Measurements from ENCODE around the gene SAMD7. TPM values are rescaled to one million over a fixed set of nuclear protein-coding genes. Genes with fewer than 3 reads are reported as not detected.
A peak's percentile ranks its signal among the peaks of the same experiment; 100 is the strongest.

SAMD7 gene
- total and polyA plus RNA-seq, 9 of the 15 experiments (the other 6 are each of a cell fraction or from before 2014, with no cell fraction given) = not detected

DNA sequence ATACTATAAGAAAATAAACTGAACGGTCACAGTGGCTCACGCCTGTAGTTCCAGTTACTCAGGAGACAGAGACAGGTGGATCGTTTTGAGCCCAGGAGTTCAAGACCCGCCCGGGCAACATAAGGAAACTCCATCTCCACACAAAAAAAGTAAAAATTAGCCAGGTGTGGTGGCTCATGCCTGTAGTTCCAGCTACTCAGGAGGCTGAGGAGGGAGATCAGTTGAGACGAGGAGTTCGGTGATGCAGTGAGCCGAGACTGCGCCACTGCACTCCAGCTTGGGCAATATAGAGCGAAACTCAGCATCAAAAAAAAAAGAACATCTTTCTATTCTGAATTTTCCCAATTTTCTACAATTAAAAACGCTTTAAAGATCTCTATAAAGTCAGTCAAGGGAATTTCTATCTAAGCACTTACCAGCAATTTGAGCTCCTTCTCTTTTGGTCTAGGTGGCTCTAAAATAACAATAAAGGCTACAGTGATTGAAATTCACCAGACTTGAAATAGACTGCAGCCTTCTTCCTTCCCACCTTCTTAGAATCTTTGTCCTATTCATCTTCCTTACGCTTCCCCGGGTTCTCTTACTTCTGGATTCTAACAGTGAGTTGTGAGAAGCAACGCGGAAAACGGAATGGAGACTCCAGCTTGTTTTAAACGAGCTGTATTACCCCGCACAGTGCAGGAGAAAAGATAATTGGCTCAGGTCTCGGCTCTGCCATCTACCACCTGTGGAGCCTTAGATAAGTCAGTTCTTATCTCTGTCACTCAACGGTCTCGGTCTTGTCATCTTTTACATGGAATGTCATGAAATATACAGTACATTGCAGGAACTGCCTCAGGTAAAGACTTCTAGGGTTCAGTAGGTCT, 54.4 kb downstream of the SAMD7 start (continued):
- TF ChIP-seq, protein P1, sequence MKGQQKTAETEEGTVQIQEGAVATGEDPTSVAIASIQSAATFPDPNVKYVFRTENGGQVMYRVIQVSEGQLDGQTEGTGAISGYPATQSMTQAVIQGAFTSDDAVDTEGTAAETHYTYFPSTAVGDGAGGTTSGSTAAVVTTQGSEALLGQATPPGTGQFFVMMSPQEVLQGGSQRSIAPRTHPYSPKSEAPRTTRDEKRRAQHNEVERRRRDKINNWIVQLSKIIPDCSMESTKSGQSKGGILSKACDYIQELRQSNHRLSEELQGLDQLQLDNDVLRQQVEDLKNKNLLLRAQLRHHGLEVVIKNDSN (CRISPR knock-in tag; IDR thresholded peaks at IDR 0.05) = no peak
- TF ChIP-seq NR2C2 (CRISPR knock-in tag; IDR thresholded peaks at IDR 0.05) (no peak), NR2C2 (tag; IDR thresholded peaks at IDR 0.05) (no peak), ILK (tag; IDR thresholded peaks at IDR 0.05; ENCODE audit: borderline replicate concordance, low read depth) (no peak), SOX6 (IDR thresholded peaks at IDR 0.05) (peak; percentile 35; the same call in 1 of the 2 replicates), TAL1 (IDR thresholded peaks at IDR 0.05) (peak; percentile 74), EP300 (IDR thresholded peaks at IDR 0.05; ENCODE audit: low read length) (peak; percentile 73), ZNF431 (CRISPR knock-in tag; IDR thresholded peaks at IDR 0.05) (0 out of 2 replicates have a peak, but pooled peaks have one; percentile 19), YBX1 (IDR thresholded peaks at IDR 0.05) (no peak), HDAC1 (IDR thresholded peaks at IDR 0.05) (peak in 1 of 2 experiments; percentile 35; a peak in 1 of 4 replicates), CHCHD3 (CRISPR knock-in tag; IDR thresholded peaks at IDR 0.05) (no peak), CBX2 (IDR thresholded peaks at IDR 0.05; ENCODE audit: insufficient read depth, low read length, poor library complexity, severe bottlenecking) (no peak), NR1H2 (CRISPR knock-in tag; IDR thresholded peaks at IDR 0.05) (no peak), ZNF232 (CRISPR knock-in tag; IDR thresholded peaks at IDR 0.05) (no peak), BMI1 (IDR thresholded peaks at IDR 0.05; ENCODE audit: low read length) (no peak), KDM1A (IDR thresholded peaks at IDR 0.05) (peak in 1 of 2 experiments; percentile 32; a peak in 1 of 4 replicates), DMBX1 (CRISPR knock-in tag; IDR thresholded peaks at IDR 0.05; ENCODE audit: borderline replicate concordance) (no peak), MECOM (CRISPR knock-in tag; IDR thresholded peaks at IDR 0.05) (peak; percentile 72; the same call in 1 of the 2 replicates), BRCA1 (IDR thresholded peaks at IDR 0.05) (no peak), BRCA1 (CRISPR knock-in tag; IDR thresholded peaks at IDR 0.05) (no peak)
- TF ChIP-seq, protein P2, sequence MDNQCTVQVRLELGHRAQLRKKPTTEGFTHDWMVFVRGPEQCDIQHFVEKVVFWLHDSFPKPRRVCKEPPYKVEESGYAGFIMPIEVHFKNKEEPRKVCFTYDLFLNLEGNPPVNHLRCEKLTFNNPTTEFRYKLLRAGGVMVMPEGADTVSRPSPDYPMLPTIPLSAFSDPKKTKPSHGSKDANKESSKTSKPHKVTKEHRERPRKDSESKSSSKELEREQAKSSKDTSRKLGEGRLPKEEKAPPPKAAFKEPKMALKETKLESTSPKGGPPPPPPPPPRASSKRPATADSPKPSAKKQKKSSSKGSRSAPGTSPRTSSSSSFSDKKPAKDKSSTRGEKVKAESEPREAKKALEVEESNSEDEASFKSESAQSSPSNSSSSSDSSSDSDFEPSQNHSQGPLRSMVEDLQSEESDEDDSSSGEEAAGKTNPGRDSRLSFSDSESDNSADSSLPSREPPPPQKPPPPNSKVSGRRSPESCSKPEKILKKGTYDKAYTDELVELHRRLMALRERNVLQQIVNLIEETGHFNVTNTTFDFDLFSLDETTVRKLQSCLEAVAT (IDR thresholded peaks at IDR 0.05) = no peak
- TF ChIP-seq, protein P3, sequence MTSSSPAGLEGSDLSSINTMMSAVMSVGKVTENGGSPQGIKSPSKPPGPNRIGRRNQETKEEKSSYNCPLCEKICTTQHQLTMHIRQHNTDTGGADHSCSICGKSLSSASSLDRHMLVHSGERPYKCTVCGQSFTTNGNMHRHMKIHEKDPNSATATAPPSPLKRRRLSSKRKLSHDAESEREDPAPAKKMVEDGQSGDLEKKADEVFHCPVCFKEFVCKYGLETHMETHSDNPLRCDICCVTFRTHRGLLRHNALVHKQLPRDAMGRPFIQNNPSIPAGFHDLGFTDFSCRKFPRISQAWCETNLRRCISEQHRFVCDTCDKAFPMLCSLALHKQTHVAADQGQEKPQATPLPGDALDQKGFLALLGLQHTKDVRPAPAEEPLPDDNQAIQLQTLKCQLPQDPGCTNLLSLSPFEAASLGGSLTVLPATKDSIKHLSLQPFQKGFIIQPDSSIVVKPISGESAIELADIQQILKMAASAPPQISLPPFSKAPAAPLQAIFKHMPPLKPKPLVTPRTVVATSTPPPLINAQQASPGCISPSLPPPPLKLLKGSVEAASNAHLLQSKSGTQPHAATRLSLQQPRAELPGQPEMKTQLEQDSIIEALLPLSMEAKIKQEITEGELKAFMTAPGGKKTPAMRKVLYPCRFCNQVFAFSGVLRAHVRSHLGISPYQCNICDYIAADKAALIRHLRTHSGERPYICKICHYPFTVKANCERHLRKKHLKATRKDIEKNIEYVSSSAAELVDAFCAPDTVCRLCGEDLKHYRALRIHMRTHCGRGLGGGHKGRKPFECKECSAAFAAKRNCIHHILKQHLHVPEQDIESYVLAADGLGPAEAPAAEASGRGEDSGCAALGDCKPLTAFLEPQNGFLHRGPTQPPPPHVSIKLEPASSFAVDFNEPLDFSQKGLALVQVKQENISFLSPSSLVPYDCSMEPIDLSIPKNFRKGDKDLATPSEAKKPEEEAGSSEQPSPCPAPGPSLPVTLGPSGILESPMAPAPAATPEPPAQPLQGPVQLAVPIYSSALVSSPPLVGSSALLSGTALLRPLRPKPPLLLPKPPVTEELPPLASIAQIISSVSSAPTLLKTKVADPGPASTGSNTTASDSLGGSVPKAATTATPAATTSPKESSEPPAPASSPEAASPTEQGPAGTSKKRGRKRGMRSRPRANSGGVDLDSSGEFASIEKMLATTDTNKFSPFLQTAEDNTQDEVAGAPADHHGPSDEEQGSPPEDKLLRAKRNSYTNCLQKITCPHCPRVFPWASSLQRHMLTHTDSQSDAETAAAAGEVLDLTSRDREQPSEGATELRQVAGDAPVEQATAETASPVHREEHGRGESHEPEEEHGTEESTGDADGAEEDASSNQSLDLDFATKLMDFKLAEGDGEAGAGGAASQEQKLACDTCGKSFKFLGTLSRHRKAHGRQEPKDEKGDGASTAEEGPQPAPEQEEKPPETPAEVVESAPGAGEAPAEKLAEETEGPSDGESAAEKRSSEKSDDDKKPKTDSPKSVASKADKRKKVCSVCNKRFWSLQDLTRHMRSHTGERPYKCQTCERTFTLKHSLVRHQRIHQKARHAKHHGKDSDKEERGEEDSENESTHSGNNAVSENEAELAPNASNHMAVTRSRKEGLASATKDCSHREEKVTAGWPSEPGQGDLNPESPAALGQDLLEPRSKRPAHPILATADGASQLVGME (CRISPR knock-in tag; IDR thresholded peaks at IDR 0.05) = no peak

Measured in K562 (cell line).